HG02981 (cell line): ENCODE measurements around the gene MAPK14.
"Not testable (repeated sequence)": the region's sequence is repeated elsewhere in the genome, so short reads cannot be mapped to it uniquely, and the experiment has no call there.

Source experiments
- ATAC-seq: cut with Tn5 transposase; IDR thresholded peaks from one replicate; pipeline ENCODE4 v1.9.1; 2021; ENCODE audit warnings: mild to moderate bottlenecking, moderate library complexity; ENCODE audit not compliant: unreplicated experiment

Gene MAPK14

DNA sequence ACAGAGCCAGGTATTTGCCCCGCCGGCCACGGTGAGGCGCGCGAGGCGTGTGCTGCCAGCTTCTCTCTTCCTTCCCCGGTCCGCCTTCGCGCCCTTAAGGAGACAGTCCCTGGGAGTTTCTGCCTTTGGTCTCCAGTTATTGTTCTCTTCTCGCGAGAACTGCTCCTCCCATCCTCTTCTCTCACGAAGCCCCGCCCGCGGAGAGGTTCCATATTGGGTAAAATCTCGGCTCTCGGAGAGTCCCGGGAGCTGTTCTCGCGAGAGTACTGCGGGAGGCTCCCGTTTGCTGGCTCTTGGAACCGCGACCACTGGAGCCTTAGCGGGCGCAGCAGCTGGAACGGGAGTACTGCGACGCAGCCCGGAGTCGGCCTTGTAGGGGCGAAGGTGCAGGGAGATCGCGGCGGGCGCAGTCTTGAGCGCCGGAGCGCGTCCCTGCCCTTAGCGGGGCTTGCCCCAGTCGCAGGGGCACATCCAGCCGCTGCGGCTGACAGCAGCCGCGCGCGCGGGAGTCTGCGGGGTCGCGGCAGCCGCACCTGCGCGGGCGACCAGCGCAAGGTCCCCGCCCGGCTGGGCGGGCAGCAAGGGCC lies at the start of gene MAPK14:
TSS of gene MAPK14 (plus strand) at position 308 of the 587 bp plus-strand sequence. CDS start 350 bp downstream, outside the sequence.
- peak; percentile 86 for ATAC-seq

DNA sequence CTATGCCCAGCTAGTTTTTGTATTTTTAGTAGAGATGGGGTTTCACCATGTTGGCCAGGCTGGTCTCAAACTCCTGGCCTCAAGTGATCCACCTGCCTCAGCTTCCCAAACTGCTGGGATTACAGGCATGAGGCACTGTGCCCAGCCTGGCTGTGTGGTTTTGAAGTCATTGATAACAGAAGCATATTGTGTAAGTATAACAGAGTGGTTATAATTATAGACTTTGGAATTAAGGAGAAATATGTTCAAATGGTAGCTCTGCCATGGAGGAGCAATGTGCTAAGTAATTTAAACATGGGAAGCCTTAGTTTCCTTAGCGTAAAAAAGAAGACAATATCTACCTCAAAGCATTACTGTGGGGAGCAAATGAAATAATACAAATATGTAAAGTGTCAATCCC lies 47.5 kb upstream of the MAPK14 start:
- not testable (repeated sequence) for ATAC-seq

GRCh38 chr6:35980991-35981645 lies 46.5 kb upstream of the MAPK14 start:
- no peak for ATAC-seq

- no peak for ATAC-seq
These were observed 42.9 kb upstream of the MAPK14 start for GRCh38 chr6:35984701-35985100.

GRCh38 chr6:35988047-35988446 lies 39.6 kb upstream of the MAPK14 start:
- ATAC-seq, result not testable (repeated sequence)

DNA sequence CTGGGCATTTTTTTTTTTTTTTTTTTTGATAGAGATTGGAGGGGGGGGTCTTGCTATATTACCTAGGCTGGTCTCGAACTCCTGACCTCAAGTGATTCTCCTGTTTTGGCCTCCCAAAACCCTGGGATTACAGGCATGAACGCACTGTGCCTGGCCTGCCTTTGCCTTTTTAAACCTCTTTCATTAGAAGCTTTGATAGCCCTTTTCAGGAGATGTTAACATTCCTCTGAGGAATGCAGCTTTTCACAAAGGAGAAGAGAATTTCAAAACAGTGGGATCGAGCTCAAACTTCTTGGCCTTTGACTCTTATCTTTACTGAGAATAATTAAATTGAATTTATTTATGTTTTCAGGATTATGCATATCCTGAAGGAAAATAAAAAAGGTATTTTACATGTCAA lies 34.5 kb upstream of the MAPK14 start:
- no peak for ATAC-seq

DNA sequence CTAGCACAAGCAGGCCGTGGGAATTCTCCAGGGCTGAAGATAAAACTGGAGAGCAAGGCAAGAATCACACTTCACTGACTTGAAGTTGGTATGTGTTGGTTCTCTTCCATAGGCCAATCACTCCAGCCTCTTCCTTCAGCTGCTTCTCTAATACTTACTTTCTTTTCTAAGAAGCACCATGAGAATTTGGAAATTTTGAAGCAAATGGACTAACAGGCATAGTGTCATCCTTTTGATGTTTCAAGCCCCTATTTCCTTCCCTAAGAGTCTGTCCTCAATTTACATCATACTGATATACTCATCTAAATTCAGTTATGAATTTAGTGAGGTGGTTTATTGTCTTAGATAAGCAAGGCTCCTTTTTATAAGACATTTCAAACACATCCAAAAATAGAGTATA lies 27.2 kb upstream of the MAPK14 start:
- ATAC-seq, result no peak

GRCh38 chr6:36015666-36016065 lies 11.9 kb upstream of the MAPK14 start:
- no peak for ATAC-seq

- no peak for ATAC-seq
These were observed 9.3 kb upstream of the MAPK14 start for GRCh38 chr6:36018339-36018738.

DNA sequence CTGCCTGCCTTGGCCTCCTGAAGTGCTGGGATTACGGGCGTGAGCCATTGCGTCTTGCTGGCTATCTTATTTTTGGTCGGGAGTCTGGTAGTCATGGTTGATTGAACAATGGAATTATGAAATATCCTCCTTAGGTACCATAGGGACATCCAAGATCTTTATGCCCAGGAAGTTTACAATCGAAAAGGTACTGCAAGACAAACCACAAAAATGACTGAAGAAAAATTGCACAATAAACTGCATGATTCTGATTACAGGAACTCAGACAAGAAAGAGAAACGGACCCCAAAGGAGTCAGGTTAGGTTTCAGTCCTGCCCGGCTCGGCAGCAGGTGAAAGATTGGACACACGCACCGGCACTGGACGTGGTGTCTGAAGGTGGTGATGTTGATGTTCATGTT lies 8.4 kb upstream of the MAPK14 start:
- ATAC-seq, result no peak

DNA sequence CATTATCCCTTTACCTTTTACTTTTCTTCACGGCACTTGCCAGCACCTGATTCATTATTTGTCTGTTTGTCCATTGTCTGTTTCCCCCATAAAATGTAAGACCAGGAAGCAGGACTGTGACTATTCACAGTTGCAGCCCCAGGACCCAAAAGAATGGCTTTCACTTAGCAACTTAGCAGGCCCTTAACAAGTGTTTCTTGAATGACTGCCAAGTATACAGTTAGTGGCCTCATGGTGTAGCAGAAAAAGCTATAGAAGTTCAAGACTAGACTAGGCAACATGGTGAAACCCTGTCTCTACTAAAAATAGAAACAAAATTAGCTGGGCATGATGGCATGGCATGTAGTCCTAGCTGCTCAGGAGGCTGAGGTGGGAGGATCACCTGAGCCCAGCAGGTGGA lies 7.5 kb upstream of the MAPK14 start:
- no peak for ATAC-seq

DNA sequence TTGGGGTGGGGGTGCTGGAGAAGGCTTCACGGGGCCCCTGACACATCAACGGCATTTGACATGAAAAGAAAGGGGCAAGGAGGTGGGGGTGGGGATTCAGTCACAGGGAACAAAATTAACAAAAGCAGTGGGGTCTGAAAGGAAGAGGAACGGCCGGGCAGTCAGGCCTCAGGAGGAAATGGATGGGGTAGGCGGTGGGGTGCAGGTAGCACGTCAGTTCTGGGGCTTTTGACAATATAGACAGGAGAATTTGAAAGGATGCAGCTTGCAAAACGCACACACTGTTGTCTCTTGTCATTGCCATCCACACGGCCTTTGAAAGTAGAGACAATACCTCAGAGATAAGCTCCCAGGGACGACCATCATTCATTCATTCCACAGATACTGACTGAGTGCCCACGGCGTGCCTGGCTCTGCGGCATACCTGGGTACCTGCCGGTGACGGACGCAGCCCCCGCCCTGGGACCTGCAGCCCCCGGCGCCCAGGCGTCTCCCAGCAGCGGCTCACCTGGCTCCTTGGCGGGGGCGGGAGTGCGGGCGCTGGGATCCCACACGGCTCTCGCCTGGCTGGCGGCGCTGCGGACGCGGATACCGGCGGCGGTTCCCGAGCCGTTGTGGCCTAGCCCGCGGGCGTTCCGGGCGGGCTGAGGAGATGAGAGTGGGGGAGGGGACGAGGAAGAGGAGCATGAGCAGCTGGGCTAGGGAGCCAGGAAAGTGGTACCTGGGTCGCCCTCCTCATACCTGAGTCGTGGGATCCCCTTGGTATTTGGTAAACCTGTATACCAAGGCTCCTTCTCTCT lies 3.4 kb upstream of the MAPK14 start, which contains the start of gene SLC26A8:
TSS of gene SLC26A8 (minus strand) at position 646 of the 800 bp plus-strand sequence. CDS start 4,934 bp downstream, outside the sequence.
- no peak for ATAC-seq

- ATAC-seq, result no peak
These were observed 2.2 kb upstream of the MAPK14 start for GRCh38 chr6:36025260-36025931.

- ATAC-seq, result no peak
These were observed 1.7 kb upstream of the MAPK14 start for GRCh38 chr6:36025932-36026327.

GRCh38 chr6:36028088-36028876 lies 674 bp downstream of the MAPK14 start:
- ATAC-seq, result peak; percentile 24

DNA sequence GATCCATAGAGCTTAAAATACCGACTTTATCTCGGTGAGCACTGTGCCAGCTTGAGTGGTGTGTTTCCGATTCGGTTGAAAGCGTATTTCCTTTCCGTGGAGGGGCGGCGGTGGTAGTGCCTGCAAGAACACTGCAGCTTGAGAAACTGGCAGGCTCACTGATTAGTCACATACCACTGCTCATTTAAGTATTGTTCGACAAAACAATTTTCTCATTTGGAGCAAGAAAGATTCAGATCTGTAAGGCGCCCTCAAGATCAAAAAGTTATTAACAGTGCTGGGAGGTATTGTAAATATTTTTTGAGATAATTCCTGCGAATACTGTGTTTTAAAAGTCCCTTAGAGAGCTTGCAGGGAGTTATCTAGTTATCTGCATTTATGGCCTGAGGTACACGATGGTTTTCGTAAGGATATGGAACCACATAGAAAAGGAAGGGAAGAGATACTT lies 1.3 kb downstream of the MAPK14 start:
- no peak for ATAC-seq

GRCh38 chr6:36029464-36029863 lies 1.9 kb downstream of the MAPK14 start:
- no peak for ATAC-seq

- ATAC-seq, result no peak
These were observed 4.7 kb downstream of the MAPK14 start for GRCh38 chr6:36032261-36032660.

DNA sequence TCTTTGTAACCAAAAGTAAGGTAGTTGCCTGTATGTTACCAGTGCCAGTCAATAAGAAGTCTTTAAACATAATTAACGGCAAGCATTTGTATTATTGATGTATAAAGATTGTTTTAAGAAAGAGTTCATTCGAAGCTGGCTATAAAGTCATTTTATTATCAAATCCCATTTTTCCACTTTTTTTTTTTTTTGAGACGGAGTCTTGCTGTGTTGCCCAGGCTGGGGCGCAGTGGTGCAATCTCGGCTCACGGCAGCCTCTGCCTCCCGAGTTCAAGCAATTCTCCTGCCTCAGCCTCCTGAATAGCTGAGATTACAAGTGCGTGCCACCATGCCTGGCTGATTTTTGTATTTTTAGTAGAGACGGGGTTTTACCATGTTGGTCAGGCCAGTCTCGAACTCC lies 5.5 kb downstream of the MAPK14 start:
- ATAC-seq, result not testable (repeated sequence)

- no peak for ATAC-seq
These were observed 6.3 kb downstream of the MAPK14 start for GRCh38 chr6:36033935-36034334.
